A673 (cell line): ENCODE data around the gene FAU.

Experiments
- CTCF ChIP-seq: fragments of 300-800, 200-600 bp; sonication (generic); conservative IDR thresholded peaks from 2 replicates; pipeline ENCODE4 v1.5.1; 2017; ENCODE audit warnings: low read depth, mild to moderate bottlenecking, antibody characterized with exemption, low read length, moderate library complexity, mixed read lengths
- EZH2 ChIP-seq: fragments of 200-600 bp; sonication (generic); IDR thresholded peaks from 2 replicates; pipeline ENCODE4 v1.6.1; 2017; ENCODE audit warnings: borderline replicate concordance, low read depth, mild to moderate bottlenecking, mixed read lengths, antibody characterized with exemption, low read length; ENCODE audit not compliant: poor library complexity, severe bottlenecking

DNA sequence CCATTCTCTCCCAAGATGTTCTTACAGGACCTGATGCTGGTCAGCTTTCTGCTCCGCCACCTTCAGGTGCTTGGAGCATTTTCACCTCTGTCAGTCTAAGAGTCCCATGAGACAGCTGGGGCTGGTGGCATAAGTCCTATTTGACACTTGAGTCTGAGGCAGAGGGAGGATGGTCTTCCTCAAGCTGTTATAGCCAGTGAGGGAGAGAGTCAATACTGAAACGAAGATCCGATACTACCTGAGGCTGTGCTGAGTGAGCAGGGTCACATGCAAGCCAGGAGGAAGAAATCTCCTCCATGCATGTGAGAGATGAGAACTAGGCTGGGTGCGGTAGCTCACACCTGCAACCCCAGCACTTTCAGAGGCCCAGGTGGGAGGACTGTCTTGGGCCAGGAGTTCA lies 32.3 kb downstream of the FAU start:
- no peak for TF ChIP-seq CTCF
- no peak for TF ChIP-seq EZH2
